LoVo (cell line): ENCODE measurements around the gene PEX16.

Experiments
- DNase-seq: peaks from one replicate; pipeline ENCODE4 v3.0.0-alpha.2; 2016; ENCODE audit warnings: low spot score

Gene PEX16

DNA sequence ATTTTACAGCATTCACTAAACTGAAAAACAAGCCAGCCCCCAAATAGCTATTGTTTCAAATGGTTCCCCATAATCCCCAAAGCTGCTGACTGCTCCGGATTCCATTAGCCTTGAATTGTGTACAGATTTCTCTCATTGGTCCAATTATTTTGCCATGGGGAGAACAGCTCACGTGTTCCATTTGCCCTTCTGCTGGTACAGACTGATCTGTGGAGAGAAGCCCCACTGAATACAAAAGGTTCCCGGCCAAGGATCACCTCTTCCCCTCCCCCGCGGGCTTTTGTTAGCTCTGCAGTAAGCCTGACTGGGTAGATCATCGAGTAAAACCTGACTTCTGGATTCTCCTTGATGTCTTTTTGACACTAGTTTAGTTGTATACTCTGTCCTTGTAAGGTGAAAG, 41.3 kb downstream of the PEX16 start:
- DNase-seq, result no peak

DNA sequence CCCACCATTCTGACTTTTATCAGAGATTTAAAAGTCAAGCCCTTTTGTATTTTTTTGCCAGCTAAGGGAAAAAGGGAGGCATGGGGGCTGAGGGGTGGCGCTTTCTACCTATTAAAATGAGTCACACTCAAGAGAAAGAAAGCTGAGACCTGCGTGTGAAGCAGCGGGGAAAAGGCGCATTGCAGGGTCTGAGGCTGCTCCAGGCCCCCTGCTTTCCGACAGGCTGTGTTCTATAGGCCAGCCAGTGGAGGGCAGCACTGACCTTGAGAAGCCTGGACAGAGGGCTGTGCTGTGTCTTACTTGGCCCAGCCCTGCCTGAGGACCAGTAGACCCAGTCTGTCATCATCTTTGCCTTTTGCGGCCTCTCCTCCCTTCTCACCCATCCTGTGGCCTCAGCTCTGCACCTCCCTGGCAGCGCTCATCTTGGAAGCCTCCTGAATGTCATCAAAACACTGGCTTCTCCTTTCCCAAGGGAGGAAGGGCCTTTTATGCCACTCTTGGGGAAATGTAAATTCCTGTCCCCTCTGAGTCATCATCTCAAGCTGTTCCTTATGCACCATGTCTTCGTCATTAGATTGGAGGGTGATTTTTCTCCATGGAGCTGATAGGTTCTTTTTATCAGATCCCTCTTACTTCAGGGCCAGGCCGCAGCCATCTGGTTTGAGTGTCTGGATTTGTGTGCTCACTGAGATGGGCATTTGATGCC, 44.9 kb downstream of the PEX16 start:
- DNase-seq, result no peak

DNA sequence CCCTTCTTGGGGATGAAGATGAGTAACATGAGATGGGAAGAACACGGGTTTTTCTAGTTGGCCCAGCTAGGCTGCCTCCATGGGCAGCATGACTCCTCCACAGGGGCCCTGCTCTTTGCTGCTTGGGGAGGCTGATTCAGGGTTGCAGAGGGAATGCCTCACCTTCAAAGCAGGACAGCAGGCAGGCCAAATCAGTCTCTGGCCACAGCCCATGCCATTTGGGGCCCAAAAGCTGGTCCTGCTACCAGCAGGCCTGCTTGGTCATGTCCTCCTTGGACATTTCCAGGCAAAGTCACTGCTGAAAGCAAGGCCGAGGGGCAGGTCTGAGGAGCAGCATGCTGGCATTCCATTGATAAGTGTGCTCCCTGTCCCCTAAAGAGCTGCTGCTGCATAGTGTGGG, 46.0 kb downstream of the PEX16 start:
- DNase-seq, result no peak

DNA sequence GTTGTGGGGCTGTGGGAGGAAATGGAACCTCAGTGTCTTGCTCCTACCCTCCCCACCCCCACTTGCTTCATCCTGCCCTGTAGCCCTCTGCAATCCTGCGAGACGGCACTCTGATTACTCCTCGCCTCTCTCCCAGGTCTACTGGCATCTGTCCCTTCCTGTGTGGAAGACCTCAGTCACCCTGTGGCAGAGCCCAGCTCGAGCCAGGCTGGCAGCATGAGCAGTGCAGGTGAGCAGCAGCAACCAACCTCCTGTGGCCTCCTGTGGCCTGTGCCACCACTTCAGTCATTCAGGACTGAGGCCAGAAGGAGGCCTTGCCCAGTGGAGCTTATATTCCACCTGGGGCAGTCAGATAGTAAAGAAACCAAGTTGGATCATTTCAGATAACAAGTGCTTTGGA, 47.0 kb downstream of the PEX16 start:
- DNase-seq, result no peak

DNA sequence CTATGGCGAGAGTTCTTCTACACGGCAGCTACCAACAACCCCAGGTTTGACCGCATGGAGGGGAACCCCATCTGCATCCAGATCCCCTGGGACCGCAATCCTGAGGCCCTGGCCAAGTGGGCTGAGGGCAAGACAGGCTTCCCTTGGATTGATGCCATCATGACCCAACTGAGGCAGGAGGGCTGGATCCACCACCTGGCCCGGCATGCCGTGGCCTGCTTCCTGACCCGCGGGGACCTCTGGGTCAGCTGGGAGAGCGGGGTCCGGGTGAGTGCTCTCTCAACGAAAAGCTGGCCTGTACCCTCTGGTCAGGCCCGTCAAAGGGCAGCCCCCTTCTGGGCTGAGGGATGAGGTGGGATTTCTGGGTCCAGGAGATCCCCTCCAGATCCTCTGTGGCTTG, 48.1 kb downstream of the PEX16 start:
- DNase-seq, result no peak

DNA sequence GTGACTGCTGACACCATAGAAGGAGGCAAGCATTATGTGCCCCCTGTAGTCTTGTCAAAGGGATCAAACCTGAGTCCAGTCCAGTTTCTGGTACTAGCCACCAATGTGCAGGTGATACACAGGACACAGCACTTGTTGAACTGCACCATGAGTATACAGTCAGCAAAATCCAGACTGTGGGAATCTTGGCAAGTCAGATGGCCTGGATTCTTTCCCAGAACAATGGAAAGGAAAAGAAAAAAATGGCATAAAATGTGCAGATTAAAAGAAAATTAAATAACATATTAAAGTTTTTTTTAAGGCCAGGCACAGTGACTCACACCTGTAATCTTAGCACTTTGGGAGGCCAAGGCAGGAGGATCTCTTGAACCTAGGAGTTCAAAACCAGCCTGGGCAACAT, 53.6 kb downstream of the PEX16 start:
- no peak for DNase-seq

DNA sequence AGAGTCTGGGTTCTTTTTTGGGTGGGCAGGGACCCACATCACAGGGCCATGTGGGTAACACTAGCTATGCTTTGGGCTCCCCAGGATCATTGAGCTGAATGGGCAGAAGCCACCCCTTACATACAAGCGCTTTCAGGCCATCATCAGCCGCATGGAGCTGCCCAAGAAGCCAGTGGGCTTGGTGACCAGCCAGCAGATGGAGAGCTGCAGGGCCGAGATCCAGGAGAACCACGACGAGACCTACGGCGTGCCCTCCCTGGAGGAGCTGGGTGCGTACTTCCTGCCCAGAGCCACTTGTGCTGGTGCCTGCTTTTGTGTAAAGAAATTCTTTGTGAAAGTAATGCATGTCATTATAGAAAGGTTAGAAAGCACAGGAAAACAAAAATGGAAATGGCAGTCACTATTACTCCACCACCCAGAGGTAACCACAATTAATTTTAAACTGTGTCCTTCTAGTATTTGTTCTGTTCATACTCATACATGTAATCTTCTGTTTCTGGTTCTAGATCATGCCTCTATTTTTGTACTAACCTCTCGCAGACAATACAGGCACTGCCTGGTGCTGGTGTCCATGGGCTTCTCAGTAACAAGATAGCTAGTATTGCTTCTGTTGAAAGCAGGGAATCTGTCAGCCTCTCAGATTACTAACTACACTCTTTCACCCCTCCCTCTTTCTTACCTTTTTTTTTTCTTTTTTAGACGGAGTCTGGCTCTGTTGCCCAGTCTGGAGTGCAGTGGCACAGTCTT, 56.7 kb downstream of the PEX16 start:
- no peak for DNase-seq

DNA sequence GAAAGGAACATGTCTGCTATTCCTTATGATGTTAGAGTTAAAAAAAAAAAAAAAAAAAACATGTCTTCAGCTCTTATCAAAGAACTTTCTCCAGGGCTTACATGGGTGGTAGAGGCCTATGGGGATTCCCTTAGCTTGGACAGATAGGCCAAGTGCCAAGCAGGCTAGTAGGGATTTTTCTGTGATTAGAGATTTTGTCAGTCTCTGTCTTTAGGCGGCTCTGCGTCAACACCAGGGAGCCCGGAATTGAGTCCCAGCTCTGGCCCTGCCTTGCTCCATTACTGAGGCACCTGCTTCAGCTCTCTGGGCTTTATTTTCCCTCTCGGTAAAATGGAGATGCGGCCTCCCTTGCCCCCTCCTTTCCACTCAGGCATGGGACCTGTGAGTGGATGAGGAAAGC, 57.3 kb downstream of the PEX16 start:
- no peak for DNase-seq
